Measurements from ENCODE around the gene ZDHHC20.

Gene ZDHHC20

DNA sequence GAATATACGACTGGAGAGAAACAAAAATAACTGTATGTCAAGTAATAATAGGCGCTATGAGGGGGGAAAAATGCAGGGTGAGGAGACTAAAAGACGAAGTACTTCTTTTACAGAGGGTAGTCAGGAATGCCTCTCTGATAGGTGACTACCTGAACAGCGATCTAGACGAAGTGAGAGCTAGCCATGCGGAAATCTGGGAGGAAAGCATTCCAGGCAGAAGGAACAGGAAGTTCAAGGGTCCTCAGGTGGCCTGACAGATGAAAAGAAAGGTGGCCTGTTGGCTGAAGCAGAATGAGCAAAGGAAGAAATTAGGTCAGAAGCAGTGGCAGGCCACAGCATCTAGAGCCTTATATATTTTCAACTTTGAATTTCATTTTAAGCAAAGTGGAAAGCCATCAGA is 13.3 kb downstream of the ZDHHC20 start:
- no peak for DNase-seq (ENCODE audit: low read depth)
- TF ChIP-seq, protein P1, sequence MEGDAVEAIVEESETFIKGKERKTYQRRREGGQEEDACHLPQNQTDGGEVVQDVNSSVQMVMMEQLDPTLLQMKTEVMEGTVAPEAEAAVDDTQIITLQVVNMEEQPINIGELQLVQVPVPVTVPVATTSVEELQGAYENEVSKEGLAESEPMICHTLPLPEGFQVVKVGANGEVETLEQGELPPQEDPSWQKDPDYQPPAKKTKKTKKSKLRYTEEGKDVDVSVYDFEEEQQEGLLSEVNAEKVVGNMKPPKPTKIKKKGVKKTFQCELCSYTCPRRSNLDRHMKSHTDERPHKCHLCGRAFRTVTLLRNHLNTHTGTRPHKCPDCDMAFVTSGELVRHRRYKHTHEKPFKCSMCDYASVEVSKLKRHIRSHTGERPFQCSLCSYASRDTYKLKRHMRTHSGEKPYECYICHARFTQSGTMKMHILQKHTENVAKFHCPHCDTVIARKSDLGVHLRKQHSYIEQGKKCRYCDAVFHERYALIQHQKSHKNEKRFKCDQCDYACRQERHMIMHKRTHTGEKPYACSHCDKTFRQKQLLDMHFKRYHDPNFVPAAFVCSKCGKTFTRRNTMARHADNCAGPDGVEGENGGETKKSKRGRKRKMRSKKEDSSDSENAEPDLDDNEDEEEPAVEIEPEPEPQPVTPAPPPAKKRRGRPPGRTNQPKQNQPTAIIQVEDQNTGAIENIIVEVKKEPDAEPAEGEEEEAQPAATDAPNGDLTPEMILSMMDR (IDR thresholded peaks at IDR 0.05; ENCODE audit: low read depth, low read length, missing control alignments): no peak
- H3K4me3 ChIP-seq (ENCODE audit: low read depth, low read length): no peak overlapping the region
- in situ Hi-C loops (cut with HindIII; ENCODE audit: low sequenced_read_pairs): no loop called here

DNA sequence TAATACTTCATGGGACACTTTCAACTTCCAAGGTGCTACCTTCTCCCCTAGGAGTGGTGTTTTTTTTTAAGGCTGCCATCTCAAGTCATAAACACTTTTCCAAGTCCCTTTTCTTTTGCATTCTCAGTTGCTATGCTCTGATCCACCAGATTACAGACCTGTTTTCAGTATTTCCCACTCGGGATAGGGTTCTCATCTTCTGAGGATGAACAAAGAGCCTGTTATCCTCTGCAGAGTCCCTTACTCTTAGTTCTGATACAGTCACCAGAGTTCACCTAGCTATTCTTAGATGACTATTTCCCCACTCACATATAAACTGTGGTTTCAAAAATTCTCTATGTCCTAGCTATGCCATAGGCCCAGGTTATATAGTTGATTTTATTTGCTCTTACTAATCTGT is 15.9 kb downstream of the ZDHHC20 start:
- H3K4me3 ChIP-seq (ENCODE audit: low read depth, low read length): no peak overlapping the region
- no peak for DNase-seq (ENCODE audit: low read depth)
- in situ Hi-C loops (cut with HindIII; ENCODE audit: low sequenced_read_pairs): no loop called here
- TF ChIP-seq, protein P1 (IDR thresholded peaks at IDR 0.05; ENCODE audit: low read depth, low read length, missing control alignments): no peak

DNA sequence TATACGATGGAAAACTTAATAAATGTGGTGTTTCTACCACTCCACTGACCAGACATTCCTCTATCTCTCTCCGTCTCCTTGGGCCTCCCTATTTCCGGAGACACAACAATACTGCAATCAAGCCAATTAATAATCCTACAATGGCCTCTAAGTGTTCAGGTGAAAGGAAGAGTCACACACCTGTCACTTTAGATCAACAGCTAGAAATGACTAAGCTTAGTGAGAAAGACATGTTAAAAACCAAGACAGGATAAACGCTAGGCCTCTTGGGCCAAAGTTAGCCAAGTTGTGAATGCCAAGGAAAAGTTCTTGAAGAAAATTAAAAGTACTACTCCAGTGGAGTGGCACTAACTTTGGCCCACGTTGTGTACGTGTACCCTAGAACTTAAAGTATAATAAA is 22.5 kb downstream of the ZDHHC20 start:
- no peak for DNase-seq (ENCODE audit: low read depth)
- no peak overlapping the region for H3K4me3 ChIP-seq (ENCODE audit: low read depth, low read length)
- in situ Hi-C loops (cut with HindIII; ENCODE audit: low sequenced_read_pairs): no loop called here
- TF ChIP-seq, protein P1 (IDR thresholded peaks at IDR 0.05; ENCODE audit: low read depth, low read length, missing control alignments): no peak

DNA sequence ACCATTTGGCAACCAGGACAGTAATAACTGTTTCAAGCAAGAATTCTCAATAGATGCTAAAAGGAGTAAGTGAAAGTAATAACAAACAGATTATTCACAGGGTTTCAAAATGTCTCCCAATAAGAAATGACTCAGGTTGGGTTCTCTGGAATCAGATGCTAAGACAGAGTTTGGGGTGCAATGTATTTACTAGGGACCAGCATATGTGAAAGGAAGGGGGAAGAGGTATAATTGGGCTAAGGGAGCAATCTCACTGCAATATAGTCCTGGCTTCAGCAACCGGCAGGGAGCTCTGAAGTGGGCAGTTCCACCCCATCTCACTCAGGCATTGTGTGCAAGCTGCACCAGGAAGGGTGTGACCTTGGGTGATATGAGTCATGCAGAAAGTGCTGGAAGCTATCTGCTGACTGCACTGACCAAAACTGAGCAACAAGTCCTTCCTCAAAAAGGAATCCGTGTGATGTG is 23.4 kb downstream of the ZDHHC20 start:
- in situ Hi-C loops (cut with HindIII; ENCODE audit: low sequenced_read_pairs): no loop called here
- H3K4me3 ChIP-seq (ENCODE audit: low read depth, low read length): no peak overlapping the region
- TF ChIP-seq, protein P1 (IDR thresholded peaks at IDR 0.05; ENCODE audit: low read depth, low read length, missing control alignments): no peak
- no peak for DNase-seq (ENCODE audit: low read depth)

DNA sequence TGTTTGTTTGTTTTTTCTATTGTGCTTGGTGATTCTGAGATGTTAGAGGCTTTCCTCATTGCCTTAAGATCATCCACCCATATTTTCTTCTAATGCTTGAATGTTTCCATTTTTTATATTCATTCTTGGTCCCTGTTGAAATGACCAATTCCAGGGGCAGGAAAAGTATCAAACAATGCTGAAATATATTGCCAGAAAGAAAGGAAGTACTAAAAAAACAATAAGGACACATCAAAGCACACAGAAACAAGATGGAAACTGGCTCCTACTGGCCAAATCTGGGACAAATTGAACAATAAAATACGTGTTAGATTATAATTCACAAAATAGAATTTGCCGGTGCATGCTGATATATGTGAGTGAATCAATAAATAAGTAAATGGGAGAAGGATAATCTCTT is 23.9 kb downstream of the ZDHHC20 start:
- no peak for DNase-seq (ENCODE audit: low read depth)
- no peak overlapping the region for H3K4me3 ChIP-seq (ENCODE audit: low read depth, low read length)
- in situ Hi-C loops (cut with HindIII; ENCODE audit: low sequenced_read_pairs): no loop called here
- TF ChIP-seq, protein P1 (IDR thresholded peaks at IDR 0.05; ENCODE audit: low read depth, low read length, missing control alignments): no peak

DNA sequence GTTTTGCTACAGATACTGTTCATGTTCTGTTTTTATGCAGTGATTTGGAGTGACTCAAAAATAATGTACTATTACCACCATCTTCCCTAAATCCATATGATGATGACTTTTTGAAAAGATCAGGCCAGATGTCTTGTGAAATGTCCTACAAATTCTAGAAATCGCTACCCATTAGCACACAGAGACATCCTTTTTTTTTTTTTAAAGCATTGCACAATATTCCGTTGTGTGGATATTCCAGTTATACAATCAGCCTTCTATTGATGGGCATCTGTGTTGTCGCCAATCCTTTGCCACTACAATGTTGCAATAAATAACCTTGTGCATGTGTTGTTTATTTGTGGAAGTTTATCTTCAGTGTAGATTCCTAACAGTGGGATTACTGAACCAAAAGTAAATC is 24.5 kb downstream of the ZDHHC20 start:
- TF ChIP-seq, protein P1 (IDR thresholded peaks at IDR 0.05; ENCODE audit: low read depth, low read length, missing control alignments): no peak
- no peak for DNase-seq (ENCODE audit: low read depth)
- in situ Hi-C loops (cut with HindIII; ENCODE audit: low sequenced_read_pairs): no loop called here
- no peak overlapping the region for H3K4me3 ChIP-seq (ENCODE audit: low read depth, low read length)

DNA sequence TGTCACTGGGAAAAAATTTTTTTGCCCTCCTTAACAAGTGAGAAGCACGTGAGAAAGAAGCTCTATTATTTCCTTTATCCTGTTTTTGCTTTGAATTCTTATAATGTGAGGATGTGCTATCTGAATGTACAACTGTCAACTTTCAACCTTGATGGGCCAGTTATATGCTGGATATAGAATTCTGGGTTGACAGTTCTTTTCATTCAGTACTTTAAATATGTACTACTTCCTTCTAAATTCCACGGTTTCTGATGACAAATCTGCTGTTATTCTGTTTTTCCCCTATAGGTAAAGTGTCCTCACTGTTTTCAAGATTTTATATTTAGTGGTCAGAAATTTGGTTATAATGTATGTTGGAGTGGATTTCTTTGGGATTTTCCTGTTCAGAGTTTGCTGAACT is 29.9 kb downstream of the ZDHHC20 start:
- TF ChIP-seq, protein P1 (IDR thresholded peaks at IDR 0.05; ENCODE audit: low read depth, low read length, missing control alignments): no peak
- in situ Hi-C loops (cut with HindIII; ENCODE audit: low sequenced_read_pairs): no loop called here
- H3K4me3 ChIP-seq (ENCODE audit: low read depth, low read length): no peak overlapping the region
- no peak for DNase-seq (ENCODE audit: low read depth)
